Measurements from ENCODE around the gene ZNF777.
"Not testable (repeated sequence)": the region's sequence is repeated elsewhere in the genome, so short reads cannot be mapped to it uniquely, and the experiment has no call there.

DNA sequence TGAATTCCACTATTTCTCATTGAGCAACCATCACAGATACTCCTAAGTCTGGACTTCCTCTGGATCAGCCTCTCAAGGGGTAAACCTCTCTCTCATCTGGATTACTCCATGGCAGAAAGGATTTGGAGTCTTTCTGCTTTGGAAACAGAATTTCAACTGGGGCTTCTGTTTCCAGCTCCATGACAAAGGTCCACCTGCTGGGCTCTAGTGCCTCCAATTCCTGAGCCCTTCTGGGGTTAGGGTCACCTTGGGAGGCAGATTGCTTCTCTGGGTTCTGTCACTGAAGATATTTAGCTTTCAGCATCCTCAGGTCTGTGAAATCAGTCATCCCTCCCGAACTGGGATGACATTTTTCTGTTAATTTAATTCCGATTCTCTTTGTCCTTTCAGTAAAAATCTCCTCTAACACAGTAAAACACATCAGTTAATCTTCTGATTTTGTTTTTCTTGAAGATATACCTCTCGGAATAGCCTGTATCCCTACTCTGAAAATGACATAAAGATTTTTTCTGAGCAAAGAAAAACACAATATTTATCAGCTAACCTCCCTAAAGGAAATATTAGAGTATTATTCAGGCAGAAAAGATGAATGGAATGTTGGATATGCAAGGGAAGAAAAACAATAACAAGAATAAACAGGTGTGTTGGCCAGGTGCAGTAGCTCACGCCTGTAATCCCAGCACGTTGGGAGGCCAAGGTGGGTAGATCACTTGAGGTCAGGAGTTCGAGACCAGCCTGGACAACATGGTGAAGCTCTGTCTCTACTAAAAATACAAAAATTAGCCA, 72.1 kb downstream of the ZNF777 start:
- TF ChIP-seq, protein P1, sequence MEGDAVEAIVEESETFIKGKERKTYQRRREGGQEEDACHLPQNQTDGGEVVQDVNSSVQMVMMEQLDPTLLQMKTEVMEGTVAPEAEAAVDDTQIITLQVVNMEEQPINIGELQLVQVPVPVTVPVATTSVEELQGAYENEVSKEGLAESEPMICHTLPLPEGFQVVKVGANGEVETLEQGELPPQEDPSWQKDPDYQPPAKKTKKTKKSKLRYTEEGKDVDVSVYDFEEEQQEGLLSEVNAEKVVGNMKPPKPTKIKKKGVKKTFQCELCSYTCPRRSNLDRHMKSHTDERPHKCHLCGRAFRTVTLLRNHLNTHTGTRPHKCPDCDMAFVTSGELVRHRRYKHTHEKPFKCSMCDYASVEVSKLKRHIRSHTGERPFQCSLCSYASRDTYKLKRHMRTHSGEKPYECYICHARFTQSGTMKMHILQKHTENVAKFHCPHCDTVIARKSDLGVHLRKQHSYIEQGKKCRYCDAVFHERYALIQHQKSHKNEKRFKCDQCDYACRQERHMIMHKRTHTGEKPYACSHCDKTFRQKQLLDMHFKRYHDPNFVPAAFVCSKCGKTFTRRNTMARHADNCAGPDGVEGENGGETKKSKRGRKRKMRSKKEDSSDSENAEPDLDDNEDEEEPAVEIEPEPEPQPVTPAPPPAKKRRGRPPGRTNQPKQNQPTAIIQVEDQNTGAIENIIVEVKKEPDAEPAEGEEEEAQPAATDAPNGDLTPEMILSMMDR (IDR thresholded peaks at IDR 0.05; ENCODE audit: low read depth, low read length, poor library complexity, severe bottlenecking): not testable (repeated sequence)
- not testable (repeated sequence) for TF ChIP-seq EZH2phosphoT487 (IDR thresholded peaks at IDR 0.05; ENCODE audit: borderline replicate concordance, low read length)

Data from DOHH2 (cell line).